Right kidney (tissue), 1 donor: ENCODE results near the gene SHISA3.

Experiments
- DNase-seq: peaks from one replicate; pipeline ENCODE4 v3.0.0-alpha.2; 2016

SHISA3 gene

DNA sequence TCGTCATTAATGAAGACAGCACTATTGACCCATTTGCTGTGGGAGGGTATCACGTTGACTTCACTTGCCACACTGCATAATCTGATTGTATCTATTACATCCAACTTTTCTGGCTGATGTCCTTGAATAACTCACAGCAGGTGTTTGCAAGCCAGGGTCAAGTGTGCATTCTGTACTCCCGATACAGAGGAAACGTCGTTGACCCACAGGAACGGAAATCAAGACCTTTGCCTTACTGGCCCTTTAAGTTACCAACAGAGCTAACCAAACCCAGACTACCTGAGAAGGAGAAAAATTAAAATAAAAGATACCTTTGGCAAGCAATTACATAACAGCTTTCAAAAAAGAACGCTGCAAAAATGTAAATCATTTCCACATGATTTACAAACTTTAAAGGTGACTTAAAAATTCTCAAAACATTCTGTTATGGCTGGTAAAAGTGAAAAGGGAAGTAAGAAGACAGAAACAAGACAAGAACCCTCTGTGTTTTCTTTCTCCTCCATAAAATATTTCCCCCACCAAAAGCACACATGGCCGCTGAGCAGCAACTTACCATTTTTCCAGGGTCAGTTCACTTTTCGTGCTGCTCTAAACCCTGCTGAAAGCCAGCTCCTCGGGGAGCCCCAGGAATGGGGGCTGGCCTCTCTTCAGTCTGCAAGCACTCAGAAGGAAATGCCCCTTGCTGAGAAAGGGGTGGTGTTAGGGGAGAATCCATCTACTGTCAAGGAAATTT lies 6.5 kb upstream of the SHISA3 start:
- no peak for DNase-seq

DNA sequence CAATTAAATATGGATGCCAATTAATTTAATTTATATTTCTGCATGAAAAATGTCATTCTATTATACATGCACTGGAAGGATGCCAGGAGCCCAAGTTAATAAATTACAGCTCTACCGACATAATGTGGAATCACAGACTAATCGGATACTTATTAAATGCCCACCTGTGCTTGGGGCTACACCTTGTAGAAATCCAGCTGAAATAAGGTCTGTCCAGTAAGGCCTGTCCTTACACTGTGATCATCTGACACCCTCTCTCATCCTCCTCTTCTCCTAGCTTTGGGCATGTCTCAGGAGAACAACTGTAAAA lies 6.0 kb upstream of the SHISA3 start:
- no peak for DNase-seq

DNA sequence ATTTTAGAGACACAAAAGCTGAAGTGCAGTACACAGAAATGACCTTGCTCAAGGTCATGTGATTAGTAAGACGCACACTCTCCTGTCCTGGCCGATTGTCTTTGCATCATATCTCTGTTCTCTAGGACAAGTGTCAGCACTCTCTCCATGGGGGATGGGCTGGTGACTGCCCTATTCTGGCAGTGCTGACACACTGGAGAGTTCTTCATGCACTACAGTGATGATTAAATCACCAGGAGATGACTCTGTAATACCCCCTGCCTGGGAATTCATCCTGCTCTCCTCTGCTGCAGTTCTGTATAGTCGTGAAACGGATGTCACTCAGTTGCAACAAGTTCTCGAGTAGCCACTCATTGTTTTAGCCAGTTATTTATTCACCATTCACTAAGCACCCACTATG lies 5.3 kb upstream of the SHISA3 start:
- no peak for DNase-seq

DNA sequence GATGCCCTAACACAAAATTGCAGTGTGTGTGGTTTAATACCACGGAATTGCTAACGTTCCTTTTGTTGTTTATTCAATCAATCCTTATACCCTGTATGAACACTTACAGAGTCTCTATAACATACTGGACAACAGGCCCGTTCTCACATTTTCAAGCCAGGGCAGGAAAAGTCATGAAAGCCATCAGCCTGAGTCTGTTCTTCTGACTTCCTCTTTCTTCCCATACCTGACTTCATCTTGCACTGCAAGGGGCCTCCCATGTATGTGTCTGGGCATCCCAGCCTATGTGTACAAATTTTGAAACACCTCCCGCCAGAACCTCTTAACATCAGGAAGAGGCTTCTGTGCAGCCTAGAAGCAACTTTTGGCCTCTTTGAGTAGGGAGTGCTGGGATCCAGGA lies 4.9 kb upstream of the SHISA3 start:
- DNase-seq: no peak

DNA sequence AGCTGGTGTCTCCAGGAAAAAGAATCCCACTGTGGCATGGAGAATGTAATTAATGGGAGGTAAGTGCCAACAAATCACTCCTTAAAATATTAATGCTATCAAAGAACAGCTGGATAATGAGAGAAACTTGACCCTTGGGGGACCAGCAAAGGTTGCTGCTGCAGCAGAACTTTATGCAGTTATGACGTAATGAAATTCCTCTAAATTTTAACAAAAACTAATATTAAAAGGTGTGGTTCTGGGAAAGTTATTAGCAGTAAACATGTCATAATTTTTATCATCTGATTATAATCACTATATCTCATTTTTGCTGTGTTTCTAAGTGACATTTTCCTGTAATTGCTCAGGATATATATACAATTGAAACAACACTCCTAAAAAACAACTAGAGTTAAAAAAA lies 1.7 kb upstream of the SHISA3 start:
- no peak for DNase-seq

DNA sequence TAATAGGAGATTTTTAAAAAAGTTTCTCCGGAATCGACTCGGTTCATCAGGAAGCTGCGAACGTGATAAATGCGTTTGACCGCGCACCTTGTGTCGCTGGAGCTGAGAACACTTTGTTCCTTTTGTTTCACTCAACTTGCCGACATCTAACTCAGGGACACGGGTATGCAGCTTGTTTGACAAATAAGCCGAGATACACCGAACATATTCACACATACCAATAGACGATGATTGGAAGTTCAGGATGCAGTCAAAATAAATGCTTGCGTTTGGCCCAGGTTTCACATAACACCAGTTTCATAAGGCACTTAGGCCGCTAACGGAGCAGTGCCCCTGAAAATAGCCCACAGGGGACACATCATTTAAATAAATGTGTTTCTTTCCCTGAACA lies 932 bp upstream of the SHISA3 start:
- no peak for DNase-seq

DNA sequence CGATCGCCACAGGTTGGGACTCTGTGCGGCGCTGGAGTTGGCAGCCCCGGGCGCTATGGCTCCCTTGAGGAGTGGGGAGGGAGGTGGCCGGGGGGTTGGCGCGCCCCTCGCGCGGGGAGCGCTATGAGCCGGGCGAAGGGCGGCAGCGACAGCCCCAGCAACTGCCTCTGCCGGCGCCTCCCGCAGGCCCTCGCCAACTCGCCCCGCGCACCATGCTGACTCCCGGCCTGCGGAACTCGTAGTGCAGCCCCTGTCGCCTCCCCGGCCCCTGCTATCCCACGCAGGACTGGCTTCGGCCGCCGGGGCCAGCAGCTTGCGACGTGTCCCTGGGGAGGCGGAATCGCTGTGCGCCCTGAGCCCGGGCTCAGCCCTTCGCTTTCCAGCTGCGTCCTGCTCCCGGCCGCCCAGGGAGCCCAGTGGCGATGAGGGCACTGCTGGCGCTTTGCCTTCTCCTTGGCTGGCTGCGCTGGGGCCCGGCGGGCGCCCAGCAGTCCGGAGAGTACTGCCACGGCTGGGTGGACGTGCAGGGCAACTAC lies 415 bp downstream of the SHISA3 start:
- peak; percentile 91 for DNase-seq

DNA sequence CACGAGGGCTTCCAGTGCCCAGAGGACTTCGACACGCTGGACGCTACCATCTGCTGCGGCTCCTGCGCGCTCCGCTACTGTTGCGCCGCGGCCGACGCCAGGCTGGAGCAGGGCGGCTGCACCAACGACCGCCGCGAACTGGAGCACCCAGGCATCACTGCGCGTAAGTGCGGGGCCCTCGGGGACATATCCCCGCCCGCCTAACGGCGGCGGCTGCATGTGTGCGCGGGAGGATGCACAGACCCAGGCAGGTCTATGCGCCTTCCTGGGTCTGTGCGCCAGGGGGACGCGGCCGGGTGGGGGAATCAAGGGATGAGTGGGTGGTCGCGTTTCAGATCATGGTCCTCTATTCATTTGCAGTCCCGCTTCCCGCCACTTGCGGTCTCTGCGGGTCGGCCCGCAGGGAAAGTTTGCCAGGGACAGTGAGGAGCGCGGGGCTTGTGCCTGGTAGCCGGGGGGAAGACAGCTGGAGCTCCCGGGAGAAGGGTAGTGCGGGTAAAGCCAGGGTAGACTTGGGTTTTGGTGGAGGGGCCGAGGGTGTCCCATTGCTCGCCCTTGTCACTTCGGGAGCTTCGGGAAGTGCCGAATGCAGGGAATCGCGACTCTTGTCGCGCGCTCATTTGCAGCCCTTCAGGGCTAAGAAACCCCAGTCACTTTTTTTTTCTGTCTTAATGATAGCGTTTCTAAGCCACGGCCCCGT lies 1.0 kb downstream of the SHISA3 start:
- DNase-seq: no peak

DNA sequence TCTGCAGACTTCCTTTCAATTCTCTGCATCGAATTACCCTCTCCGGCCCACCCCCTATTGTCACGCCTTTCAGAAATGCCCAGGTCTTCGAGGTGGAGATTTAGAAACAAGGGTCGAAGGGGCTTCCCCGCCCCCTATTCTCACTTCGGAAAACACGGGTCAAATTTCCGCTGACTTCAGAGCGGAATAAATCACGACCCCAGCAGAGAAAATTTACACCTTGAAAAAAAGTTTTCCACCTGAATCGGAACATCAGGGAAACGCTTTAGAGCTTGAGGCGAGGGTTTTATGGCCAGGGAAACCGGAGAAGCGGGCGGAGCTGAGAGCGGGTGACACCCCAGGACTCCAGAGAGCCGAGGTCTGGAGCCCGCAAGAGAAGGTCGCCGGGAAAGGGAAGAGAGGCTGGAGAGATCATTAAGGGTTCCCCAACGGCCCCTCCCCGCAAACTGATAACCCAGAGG lies 1.6 kb downstream of the SHISA3 start:
- DNase-seq: peak; percentile 72

DNA sequence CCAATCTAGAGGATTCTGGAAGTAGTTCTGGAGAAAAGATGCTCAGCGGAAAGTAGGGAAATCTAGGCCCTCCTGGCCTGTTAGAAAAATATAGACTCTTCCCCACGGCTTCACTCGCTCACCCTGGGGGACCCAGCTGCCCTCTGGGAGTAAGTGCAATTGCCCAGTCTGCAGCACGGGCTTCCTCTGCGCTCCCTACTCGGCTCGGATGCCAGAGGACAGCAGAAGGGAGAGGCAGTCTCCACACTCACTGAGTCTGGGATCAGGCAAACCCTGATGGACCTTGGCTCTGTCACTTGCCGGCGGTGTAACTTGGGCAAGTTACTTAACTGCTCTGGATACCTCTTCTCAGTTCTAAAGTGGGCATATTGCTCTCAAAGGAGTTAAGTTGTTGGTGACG lies 2.1 kb downstream of the SHISA3 start:
- no peak for DNase-seq

DNA sequence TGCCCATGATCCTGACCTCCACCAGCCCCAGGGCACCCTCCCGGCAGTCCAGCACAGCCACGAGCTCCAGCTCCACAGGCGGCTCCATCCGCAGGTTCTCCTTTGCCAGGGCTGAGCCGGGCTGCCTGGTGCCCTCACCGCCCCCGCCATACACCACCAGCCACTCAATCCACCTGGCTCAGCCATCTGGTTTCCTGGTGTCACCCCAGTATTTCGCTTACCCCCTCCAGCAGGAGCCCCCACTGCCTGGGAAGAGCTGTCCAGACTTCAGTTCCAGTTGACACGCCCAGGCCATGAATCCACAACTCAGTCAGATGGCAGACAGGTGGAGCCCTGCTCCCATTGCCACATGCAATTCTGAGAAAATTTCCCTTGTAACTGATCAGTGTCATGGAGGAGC lies 3.9 kb downstream of the SHISA3 start:
- no peak for DNase-seq

DNA sequence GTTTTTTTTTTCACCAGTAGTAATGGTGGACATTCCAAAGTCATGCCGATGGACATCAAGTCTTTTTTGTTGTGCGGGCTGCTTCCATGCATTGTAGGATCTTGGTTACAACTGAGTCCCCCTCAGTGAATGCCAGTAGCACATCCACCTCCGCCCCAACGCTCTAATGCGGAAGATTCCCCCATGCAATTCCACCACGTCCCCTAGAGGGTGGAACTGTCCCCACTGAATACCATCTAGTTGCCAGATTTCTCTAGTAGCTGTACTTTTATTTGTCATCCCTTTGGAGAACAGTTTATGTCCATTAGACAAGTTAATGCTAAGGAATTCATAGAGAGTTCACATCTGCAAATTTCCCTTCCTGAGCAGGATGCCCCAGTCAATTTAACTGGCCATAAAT lies 6.7 kb downstream of the SHISA3 start:
- no peak for DNase-seq

DNA sequence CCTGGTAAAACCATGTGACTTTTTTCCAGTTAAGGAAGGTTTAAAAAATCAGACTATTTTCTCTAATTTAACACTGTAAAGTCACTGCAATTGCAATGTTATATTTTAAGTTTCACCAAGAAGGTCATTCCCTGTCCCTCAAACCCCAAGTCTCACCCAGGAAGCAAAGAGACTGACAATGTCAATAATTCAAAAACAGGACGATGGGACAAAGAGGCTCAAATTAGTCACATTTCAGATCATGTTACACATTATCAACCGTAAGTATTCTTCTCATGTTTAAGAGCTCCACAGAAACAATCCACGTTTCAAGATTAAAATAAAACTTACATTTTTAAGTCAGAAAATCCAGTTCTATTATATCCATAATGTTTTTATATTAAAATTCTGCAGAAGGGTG lies 13.2 kb downstream of the SHISA3 start:
- DNase-seq: no peak

DNA sequence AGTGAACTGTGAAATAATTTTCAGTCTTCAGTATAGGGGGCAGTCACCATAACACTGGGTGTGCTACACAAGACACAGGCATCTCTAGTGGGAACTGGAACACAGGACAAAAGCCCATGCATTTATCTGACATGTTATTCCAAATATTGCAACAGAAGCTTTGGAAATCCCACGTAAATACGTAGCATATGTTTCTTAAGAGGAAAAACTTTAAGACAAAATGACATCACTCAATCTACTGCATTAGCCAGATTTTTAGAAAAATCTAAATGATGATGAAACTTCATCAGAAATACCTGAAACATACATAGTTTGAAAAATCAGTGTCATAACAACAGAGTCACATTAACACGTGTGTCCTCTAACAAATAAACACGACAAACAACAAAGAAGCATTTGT lies 14.5 kb downstream of the SHISA3 start:
- no peak for DNase-seq

DNA sequence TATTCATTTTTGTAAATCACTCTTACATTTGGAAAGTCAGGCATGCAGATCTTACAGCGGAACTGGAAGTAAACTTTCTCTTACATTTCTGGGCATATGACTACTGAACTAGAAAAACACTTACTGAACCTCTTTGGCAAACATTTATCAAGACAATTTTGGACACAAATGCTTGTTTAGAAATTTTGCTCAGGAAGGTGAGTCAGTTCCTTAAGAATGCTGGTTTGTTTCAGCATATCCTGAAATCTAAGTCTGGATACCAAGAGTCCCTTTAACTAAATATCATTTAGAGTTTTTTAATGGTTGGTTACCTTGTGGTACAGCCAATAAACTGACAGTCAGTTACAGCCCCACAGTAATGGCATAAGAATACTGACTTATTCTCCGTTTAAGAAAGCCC lies 15.0 kb downstream of the SHISA3 start:
- no peak for DNase-seq

DNA sequence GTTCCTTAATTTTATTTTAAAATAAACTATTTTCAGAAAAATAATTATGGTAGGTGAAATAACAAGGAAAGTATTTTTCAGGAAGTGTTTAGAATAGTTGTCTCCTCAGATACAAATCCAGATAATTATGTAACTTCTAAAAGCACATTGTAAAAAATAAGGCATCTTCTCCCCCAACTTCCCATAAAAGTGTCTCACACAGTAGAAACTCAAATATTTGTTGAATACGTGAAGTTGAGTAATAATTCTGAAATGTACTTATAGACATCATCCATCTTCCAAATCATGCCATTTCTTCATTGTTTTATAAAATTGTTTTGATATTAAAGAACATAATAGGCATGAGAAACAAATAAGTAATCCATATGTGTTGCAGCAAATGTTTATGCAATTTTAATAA lies 18.0 kb downstream of the SHISA3 start:
- DNase-seq: no peak

DNA sequence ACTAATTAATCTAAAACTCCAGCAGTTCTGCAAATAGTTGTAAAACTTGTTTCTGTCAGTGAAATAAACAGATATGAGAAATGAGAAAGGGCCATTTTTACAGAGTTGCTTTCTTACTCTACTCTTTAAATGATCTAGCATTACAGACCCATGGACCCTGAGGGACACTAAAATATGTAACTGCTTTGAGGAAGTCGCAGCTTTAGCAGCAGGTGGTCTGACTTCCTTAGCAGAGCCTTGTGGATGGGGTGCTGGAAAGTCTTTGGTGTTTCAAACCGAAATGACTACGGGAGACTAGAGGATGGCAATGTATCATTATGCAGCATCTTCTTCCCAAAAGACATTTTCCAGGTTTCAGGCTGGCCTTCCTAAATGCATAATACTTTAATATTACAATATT lies 18.7 kb downstream of the SHISA3 start:
- no peak for DNase-seq

DNA sequence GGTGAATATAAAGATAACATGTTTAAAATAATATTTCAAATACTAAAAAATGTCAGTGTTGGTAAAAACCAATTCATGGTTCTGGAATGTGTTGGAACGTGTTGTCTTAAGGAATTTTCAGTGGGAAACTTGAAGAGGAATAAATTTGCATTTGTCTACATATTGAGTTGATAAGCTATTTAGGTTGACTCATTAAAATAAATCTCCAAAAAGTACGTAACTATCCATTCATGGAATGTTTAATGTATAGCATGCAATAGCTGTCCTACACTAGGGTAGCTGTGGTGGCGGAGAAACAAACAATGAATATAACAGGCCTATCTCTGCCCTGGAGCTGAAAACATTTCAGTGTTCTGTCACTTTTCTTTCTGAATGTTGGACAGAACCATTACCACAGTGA lies 20.3 kb downstream of the SHISA3 start:
- DNase-seq: no peak

DNA sequence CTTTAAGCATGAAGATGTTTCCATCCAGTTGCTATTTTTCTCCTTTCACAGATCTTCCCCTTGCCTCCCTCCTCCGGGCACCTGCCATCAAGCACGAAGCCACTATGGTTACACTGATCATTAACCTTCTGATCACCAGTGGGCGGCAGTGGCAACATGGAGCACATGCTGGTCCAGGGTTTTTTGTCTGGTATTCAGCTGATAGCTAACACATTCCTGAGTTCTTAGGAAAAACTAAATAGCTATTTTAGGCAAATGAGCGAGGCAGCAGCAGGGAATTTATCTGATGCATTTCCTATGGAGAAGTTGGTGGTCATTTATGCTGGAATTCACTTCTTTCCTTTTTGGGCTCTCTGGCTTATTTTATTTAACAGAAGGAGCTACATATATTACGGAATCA lies 22.9 kb downstream of the SHISA3 start:
- no peak for DNase-seq

DNA sequence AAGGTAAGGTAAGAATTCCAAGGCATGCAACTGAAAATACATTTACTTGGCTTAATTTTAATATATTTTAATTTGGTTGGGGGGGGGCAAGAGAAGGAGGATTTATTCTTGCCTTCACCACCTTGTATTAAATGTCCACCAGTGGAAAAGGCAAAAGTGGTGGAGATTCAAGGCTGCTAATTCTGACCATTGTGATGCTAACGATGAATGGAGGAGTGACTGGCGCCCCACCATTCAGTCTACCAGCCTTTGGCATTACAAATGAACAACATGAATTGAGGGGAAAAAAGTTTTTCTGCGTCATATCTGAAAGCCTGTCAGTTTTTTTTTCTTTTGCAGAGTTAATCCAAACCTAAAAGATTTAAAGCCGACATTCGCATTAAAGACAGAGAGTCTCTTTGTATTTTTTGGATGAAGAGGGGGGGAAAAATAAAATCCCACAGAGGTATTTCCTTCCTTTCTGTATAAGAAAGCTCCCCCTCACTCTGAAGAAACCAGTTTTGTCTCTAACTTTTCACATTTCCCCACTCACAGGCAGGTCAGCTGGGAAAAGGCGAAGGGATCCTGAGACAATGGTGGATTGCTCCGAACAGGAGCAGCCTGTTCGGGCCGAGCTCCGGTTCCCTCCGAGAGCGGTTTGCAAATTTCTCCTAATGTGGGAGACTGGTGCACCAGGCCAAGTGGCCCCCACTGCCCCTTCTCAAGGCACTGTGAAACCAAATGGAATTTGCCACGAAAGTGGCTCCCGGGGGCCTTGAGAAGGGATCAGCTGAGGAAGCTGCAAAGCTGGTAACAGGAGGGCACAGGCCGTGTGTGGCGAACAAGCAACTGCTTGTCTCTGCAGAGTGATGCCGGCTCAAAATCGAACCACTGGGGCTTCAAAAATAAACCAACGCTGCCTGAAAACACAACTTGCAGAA lies 28.1 kb downstream of the SHISA3 start:
- no peak for DNase-seq

DNA sequence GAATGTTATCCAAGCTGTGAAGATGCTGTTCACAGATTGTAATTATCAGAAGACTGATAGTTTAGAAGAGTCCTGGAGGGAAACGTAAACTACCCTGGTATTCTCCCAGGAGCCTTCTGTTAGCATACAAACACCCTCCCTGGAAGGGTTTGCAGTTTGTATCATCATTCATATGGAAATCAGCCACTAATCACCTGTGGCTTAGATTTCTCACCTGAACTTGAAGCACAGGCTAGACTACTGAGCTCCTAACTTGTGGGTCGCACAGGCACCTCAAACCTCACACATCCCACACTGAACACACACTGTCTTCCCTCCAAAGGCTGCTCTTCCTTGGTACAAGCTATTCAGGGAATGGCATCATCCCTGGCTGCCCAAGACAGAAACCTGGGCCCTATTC lies 30.7 kb downstream of the SHISA3 start:
- no peak for DNase-seq

DNA sequence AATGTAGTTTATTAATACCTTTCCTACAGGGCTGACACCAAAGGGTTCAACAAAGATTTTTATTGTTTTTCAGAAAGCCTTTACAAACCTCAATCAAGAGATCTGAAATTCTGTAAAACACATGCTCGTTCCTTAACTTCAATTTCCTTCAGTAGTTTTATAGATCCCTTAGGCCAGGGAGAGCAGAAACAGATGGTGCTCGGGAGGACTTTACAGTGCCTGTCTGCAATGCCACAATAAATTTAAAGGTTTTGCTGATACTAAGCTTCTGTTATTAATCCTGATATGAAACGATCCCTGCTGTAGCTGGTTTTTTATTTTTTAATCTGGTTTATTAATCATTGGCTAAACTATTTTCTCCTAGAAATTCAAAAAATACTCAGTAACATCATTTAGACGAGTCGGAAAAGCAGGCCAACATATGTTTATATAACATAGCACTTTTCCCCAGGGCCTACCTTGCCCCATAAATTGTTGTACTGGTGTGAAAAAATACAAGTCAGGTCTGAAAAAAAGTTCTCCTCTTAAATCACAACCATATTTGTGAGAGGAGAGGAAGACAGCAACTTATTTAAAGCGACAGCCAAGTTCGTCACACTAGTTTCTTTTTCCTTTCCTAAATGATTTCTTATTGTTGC lies 39.8 kb downstream of the SHISA3 start:
- DNase-seq: no peak

DNA sequence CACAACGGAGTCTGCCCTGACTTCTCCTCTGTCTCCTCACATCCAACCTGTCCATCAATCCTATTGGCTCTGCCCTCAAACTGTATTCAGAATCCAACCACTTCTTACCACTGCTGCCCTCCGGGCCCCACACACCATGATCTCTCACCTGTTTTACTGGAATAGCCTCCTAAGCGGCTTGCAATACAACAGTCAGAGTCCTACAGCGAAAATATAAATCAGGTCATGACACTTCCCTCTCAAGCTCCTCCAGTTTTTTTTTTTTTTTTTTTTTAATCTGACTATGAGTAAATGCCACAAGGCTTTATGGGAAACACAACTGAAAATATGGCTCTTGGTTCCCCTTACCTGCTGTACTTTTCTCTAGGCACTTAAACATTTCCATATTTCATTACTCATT lies 42.8 kb downstream of the SHISA3 start:
- no peak for DNase-seq
